Karpas-422 (cell line): Measurements from ENCODE around the gene ZIC2. TPM values are rescaled to one million over a fixed set of nuclear protein-coding genes. Genes with fewer than 3 reads are reported as not detected.
A peak's percentile ranks its signal among the peaks of the same experiment; 100 is the strongest.

Experiments
- DNase-seq: peaks from one replicate; pipeline ENCODE4 v3.0.0-alpha.2; 2015
- H2AFZ ChIP-seq: fragments of 200-600 bp; sonication (generic); 2 replicates; pipeline ENCODE4 v1.6.1; 2014; ENCODE audit warnings: antibody characterized with exemption, low read length, mixed read lengths
- H3K27ac ChIP-seq: fragments of 200-600 bp; sonication (generic); 2 replicates; pipeline ENCODE4 v1.5.1; 2014; ENCODE audit warnings: mild to moderate bottlenecking, low read length, moderate library complexity
- H3K27me3 ChIP-seq: fragments of 200-600 bp; sonication (generic); 2 replicates; pipeline ENCODE4 v1.6.1; 2014; ENCODE audit warnings: low read length, mixed read lengths
- H3K36me3 ChIP-seq: fragments of 200-600 bp; sonication (generic); 2 replicates; pipeline ENCODE4 v1.6.1; 2014; ENCODE audit warnings: low read length, mixed read lengths; ENCODE audit not compliant: insufficient read depth
- H3K4me1 ChIP-seq: fragments of 200-600 bp; sonication (generic); 2 replicates; pipeline ENCODE4 v1.6.1; 2014; ENCODE audit warnings: mild to moderate bottlenecking, low read length, mixed read lengths
- H3K4me2 ChIP-seq: fragments of 200-600 bp; sonication (generic); 2 replicates; pipeline ENCODE4 v1.6.1; 2014; ENCODE audit warnings: low read length, low read depth, mild to moderate bottlenecking; ENCODE audit not compliant: poor library complexity, severe bottlenecking
- H3K4me3 ChIP-seq: fragments of 200-600 bp; sonication (generic); 2 replicates; pipeline ENCODE4 v1.5.1; 2014; ENCODE audit warnings: mild to moderate bottlenecking, antibody characterized with exemption, low read length, mixed read lengths
- H3K79me2 ChIP-seq: fragments of 200-600 bp; sonication (generic); 2 replicates; pipeline ENCODE4 v1.6.1; 2014; ENCODE audit warnings: mild to moderate bottlenecking, low read length, mixed read lengths
- H3K9ac ChIP-seq: fragments of 200-600 bp; sonication (generic); 2 replicates; pipeline ENCODE4 v1.6.0; 2014; ENCODE audit warnings: low read length
- H3K9me2 ChIP-seq: fragments of 200-600 bp; sonication (generic), shearing (Covaris generic); replicated peaks from 2 replicates; pipeline ENCODE4 v1.6.0; 2014; ENCODE audit warnings: mild to moderate bottlenecking, low read length, moderate library complexity; ENCODE audit not compliant: insufficient read depth
- H3K9me3 ChIP-seq: fragments of 300-700, 200-600 bp; sonication (generic); 2 replicates; pipeline ENCODE4 v1.6.1; 2014; ENCODE audit warnings: low read length, mixed read lengths
- H4K20me1 ChIP-seq: fragments of 200-600 bp; sonication (generic); 2 replicates; pipeline ENCODE4 v1.6.1; 2014; ENCODE audit warnings: mild to moderate bottlenecking, antibody characterized with exemption, low read length, low read depth; ENCODE audit not compliant: insufficient read depth
- total RNA-seq: library from RNA; depleted of rRNA; stranded (reverse); fragments of >200 nt; shearing (Covaris generic); gene quantifications from 2 replicates; pipeline ENCODE4 v1.2.3, GENCODE V29; 2014; ENCODE audit warnings: low replicate concordance

ZIC2 gene
- total RNA-seq, 1 experiment from 2014 or later = not detected

DNA sequence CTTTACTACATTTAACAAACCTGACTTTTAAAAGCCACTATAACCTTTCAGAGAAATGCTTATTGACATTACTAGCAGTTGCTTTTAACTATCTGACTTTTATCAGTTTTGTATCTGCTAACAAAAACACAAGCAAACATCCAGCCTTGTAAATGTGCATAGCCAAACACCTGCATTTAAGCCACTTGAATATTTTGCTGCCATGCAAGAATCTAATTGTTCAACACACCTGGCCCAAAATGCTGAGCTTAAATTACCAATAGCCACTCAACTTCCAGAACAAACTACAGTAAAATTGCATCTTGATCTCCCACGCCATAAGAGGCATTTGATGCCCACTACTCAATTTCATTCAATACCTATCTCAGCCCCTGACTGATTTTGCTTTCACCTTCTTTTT, 19.3 kb upstream of the ZIC2 start:
- Histone ChIP-seq H3K9ac (no peak overlapping the region), H3K9me3 (no peaks in the 10 kb centered on the region), H3K36me3 (no peaks in the 10 kb centered on the region), H2AFZ (no peak overlapping the region), H3K4me2 (no peak overlapping the region), H3K4me1 (no peaks in the 10 kb centered on the region), H4K20me1 (no peaks in the 10 kb centered on the region), H3K9me2 (no peaks in the 10 kb centered on the region), H3K4me3 (no peak overlapping the region), H3K27ac (no peak overlapping the region), H3K79me2 (no peaks in the 10 kb centered on the region), H3K27me3 (no peaks in the 10 kb centered on the region)
- DNase-seq = no peak

DNA sequence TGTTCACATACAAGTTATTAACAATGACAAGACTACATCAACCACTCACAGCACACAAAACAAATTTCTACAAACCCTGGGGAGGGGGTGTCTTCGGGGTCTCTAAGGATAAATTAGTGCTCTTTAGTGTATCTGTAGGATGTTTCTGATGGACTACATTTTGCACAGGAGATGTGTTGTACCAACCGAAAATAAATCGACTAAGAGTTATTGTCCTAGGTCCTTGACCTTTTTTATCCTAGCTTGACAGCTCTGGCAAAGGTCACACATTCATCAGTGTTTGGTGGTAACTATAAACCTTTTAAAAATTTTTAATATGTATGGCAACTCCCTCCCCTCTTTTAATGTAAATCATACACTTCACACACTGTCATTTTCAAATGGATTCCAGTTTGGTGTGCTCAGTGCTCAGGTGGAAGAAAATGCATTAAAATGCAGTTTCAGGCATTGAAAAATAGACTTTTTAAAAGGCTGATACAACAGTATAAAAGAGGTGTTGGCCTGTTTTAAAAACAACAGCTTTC, 17.7 kb upstream of the ZIC2 start:
- H4K20me1 ChIP-seq = no peaks in the 10 kb centered on the region
- H3K27ac ChIP-seq = no peak overlapping the region
- H3K9ac ChIP-seq = no peak overlapping the region
- H2AFZ ChIP-seq = no peak overlapping the region
- H3K36me3 ChIP-seq = no peaks in the 10 kb centered on the region
- no peaks in the 10 kb centered on the region for H3K9me2 ChIP-seq
- no peak for DNase-seq
- H3K9me3 ChIP-seq = no peaks in the 10 kb centered on the region
- no peak overlapping the region for H3K4me3 ChIP-seq
- H3K4me2 ChIP-seq = no peak overlapping the region
- no peaks in the 10 kb centered on the region for H3K79me2 ChIP-seq
- no peaks in the 10 kb centered on the region for H3K27me3 ChIP-seq
- no peaks in the 10 kb centered on the region for H3K4me1 ChIP-seq

DNA sequence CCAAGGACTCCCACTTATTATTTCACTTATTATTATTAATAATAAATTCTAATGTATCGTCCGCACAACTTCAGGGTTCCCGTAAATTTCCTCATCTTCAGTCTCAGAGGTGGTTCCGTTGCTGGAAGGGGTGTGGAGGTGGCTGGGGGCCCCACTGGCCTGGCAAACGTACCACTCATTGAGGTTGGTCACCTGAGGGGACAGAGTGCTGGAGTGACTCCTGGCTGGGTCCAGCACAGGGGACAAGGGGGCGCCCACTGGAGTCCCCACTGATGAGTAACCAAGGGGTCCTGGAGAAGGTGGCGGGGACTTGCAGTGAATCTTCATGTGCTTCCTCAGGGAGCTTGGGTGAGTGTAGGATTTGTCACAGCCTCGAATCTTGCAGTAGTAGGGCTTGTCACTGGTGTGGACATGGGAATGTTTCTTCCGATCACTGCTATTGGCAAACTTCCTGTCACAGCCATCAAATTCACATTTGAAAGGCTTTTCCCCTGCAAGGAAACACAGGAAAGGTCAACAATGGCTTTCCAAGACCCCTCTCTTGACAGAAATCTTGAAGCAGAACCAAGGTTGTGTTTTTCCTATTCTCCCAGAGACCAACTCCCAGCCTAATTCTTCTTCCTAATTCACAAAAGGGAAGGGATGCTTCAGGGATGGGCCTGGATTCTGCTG, 16.1 kb upstream of the ZIC2 start:
- H3K9me2 ChIP-seq = no peaks in the 10 kb centered on the region
- no peak for DNase-seq

DNA sequence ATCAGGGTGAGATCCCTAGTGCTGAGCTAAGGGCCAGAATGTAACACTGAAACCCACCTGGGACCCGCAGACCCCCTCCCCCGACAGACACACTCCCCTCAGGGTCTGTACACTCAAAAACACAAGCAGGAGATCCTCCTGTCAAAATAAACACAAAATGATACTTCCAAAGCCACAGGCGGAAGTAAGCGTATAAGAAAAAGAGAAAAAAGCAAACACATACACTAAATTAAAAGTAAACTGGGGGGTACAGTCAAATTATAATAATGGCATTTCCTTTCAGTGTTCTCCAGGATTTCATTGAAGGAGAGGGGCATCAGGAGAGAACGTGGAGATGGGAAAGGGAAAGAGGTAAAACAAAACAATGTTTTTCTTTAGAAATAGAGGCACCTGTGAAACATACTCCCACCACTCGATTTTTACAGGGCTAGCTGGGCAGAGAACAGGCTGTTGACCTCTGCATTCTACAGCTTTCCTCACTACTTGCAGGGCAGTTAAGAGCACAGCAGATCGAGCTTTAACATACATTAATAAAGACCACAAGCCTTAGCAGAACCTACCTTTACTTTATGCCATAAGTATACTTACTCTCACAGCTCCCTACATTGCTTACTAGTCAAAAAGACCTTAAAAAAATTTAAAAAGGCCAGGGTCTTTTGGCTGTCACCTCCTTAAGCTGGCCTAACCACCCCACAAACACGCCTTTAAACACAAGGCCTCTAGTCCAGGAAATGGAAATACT, 15.3 kb upstream of the ZIC2 start:
- no peaks in the 10 kb centered on the region for H3K9me2 ChIP-seq
- H3K4me2 ChIP-seq = no peak overlapping the region

More for the DNA sequence above, 16.1 kb upstream of the ZIC2 start:
- Histone ChIP-seq H2AFZ (no peak overlapping the region), H3K9me3 (no peaks in the 10 kb centered on the region), H3K27me3 (no peaks in the 10 kb centered on the region), H3K79me2 (no peaks in the 10 kb centered on the region), H3K27ac (no peak overlapping the region), H3K4me3 (no peak overlapping the region), H4K20me1 (no peaks in the 10 kb centered on the region), H3K36me3 (no peaks in the 10 kb centered on the region), H3K4me2 (no peak overlapping the region), H3K4me1 (no peaks in the 10 kb centered on the region), H3K9ac (no peak overlapping the region)

DNA sequence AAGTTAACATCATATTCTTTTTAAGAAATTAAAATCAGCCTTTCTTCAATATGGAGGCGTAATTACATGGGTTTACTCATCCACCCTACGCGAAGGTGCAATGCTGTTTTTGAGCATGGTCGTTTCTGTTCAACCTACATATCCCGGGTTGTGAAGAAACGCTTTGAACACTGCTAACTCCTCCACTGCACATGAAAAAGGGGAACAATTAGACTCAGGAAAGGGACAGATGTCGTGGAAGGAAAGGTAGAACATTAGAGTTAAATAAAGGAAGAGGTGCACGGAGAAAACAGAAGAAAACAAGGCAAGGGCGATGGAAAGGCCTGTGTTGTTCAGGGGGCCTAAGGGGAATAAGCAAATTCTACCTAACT, 14.1 kb upstream of the ZIC2 start:
- Histone ChIP-seq H4K20me1 (no peaks in the 10 kb centered on the region), H3K9me2 (no peaks in the 10 kb centered on the region), H3K4me2 (no peak overlapping the region), H3K4me1 (no peaks in the 10 kb centered on the region), H3K36me3 (no peaks in the 10 kb centered on the region), H3K9ac (no peak overlapping the region), H3K9me3 (no peaks in the 10 kb centered on the region), H2AFZ (peak overlapping the region; percentile 20; the same call in 1 of the 2 replicates), H3K4me3 (no peak overlapping the region), H3K27ac (no peak overlapping the region), H3K27me3 (no peaks in the 10 kb centered on the region), H3K79me2 (no peaks in the 10 kb centered on the region)
- DNase-seq = no peak

More for the DNA sequence above, 15.3 kb upstream of the ZIC2 start:
- Histone ChIP-seq H4K20me1 (no peaks in the 10 kb centered on the region), H3K79me2 (no peaks in the 10 kb centered on the region), H3K27me3 (no peaks in the 10 kb centered on the region), H3K27ac (no peak overlapping the region), H3K4me3 (no peak overlapping the region), H3K9ac (no peak overlapping the region), H3K4me1 (no peaks in the 10 kb centered on the region), H2AFZ (no peak overlapping the region), H3K9me3 (no peaks in the 10 kb centered on the region), H3K36me3 (no peaks in the 10 kb centered on the region)
- no peak for DNase-seq

DNA sequence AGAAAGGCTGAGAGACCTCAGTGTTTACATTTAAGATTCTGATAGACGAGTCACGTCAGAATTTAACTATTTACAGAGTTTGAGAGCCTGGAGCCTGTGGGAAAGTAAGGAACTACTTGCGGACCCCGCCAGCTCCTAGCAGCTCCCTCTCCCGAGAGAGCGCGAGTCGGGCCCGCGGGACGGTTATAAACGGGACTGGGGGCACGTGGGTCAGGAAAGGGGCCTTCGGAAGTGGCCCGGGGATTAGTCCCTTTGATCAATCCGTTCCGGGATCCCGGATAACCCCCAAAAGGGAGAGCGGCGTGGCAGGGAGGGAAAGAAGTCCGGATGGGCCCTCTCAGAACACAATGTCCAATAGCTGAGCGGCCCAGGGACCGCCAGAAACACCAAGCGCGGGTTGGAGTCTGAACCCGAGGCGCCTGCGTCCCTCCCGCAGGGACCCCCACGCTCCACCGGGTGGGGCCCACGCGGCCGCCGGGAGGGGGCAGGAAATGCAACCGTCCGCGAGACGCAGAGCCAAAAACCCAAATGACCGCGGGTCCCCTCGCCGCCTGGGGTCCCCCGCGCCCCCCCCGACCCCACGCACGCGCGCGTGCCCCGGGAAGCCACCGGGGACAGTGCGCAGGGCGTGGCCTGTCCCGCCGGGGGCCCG, 13.6 kb upstream of the ZIC2 start:
- no peaks in the 10 kb centered on the region for H4K20me1 ChIP-seq
- H3K9me3 ChIP-seq = no peaks in the 10 kb centered on the region
- no peaks in the 10 kb centered on the region for H3K4me1 ChIP-seq
- H3K9me2 ChIP-seq = no peaks in the 10 kb centered on the region
- no peak overlapping the region for H2AFZ ChIP-seq
- H3K4me2 ChIP-seq = no peak overlapping the region
- H3K27me3 ChIP-seq = no peaks in the 10 kb centered on the region
- no peak overlapping the region for H3K9ac ChIP-seq
- H3K79me2 ChIP-seq = no peaks in the 10 kb centered on the region
- H3K36me3 ChIP-seq = no peaks in the 10 kb centered on the region
- no peak overlapping the region for H3K4me3 ChIP-seq
- no peak overlapping the region for H3K27ac ChIP-seq
- DNase-seq = no peak

DNA sequence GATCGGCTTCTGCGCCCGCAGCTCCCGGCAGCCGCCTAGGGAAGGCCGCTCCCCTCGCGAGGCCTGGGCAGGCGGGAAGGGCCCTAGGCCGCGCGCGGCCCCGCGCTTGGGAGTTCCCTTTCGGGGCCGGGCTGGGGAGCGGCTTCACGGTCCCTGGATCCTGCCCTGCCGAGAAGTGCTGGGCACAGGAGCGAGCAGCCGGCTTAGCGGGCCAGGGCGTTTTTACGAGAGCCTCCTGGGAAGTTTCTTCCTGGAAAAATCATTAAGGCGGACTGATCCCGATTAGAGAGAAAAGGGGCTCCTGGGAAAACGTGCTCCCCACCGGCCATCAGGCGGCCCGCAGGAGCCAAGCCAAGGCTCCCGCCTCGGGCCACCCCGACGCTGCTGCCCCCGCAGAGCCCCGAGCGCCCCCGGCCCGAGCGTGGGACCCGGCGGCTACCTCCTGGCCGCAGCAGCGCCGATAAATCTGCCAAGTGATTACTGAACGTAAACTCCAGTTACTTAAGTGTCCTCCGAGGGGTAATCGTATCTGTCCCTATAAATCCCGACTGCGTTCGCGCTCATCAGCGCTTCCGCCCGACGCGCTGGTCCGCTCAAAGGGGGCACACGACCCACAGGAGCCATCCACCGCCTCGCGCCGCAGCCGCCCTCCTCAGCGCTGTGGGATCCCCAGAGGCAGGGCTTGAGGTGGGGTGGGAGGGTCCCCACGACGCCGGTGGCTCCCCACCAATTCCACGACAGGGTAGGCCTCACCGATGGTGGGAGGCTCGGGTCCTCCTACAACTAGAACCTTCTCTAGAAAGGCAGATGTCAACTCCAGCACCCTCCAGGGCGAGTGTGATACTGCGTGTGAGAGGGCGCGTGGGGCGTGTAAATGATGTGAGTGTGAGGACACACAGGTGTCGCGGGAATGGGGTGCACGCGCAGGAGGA, 12.8 kb upstream of the ZIC2 start:
- no peak for DNase-seq
- Histone ChIP-seq H3K27me3 (no peaks in the 10 kb centered on the region), H3K9ac (no peak overlapping the region), H2AFZ (no peak overlapping the region), H3K27ac (no peak overlapping the region), H3K4me3 (no peak overlapping the region), H3K9me2 (no peaks in the 10 kb centered on the region), H3K4me1 (no peaks in the 10 kb centered on the region), H3K36me3 (no peaks in the 10 kb centered on the region), H3K9me3 (no peaks in the 10 kb centered on the region), H3K79me2 (no peaks in the 10 kb centered on the region), H3K4me2 (no peak overlapping the region), H4K20me1 (no peaks in the 10 kb centered on the region)
